HepG2 (cell line): ENCODE measurements around the gene ING5. TPM values are rescaled to one million over a fixed set of nuclear protein-coding genes. Genes with fewer than 3 reads are reported as not detected.
A peak's percentile ranks its signal among the peaks of the same experiment; 100 is the strongest.

Source experiments
- AKAP8 ChIP-seq: sonication (generic); formaldehyde crosslinking; IDR thresholded peaks from 2 replicates; pipeline ENCODE4 v1.5.1; 2020; ENCODE audit warnings: mild to moderate bottlenecking, missing genetic modification reagents
- ARNTL ChIP-seq: sonication (generic); formaldehyde crosslinking; IDR thresholded peaks from 2 replicates; pipeline ENCODE4 v1.4.0; 2020; ENCODE audit warnings: mild to moderate bottlenecking, missing genetic modification reagents
- CREM ChIP-seq, 2 experiments: sonication (generic) in 1 of 2; formaldehyde crosslinking in 1 of 2; IDR thresholded peaks; 2 replicates each; pipeline versions ENCODE4 v1.4.0 to v1.6.1; 2016 to 2020; ENCODE audit warnings: antibody characterized with exemption in 1 of 2, mild to moderate bottlenecking in 1 of 2, missing genetic modification reagents in 1 of 2
- GATA4 ChIP-seq: sonication (generic); IDR thresholded peaks from 2 replicates; pipeline ENCODE4 v1.6.1; 2016; ENCODE audit warnings: antibody characterized with exemption, low read depth, borderline replicate concordance
- HOXA7 ChIP-seq: sonication (generic); formaldehyde crosslinking; IDR thresholded peaks from 2 replicates; pipeline ENCODE4 v1.8.1; 2022; ENCODE audit warnings: mild to moderate bottlenecking, missing genetic modification reagents, moderate library complexity
- HOXD1 ChIP-seq: sonication (generic); formaldehyde crosslinking; IDR thresholded peaks from 2 replicates; pipeline ENCODE4 v1.5.0; 2020; ENCODE audit warnings: missing genetic modification reagents
- MEIS2 ChIP-seq: sonication (generic); formaldehyde crosslinking; IDR thresholded peaks from 2 replicates; pipeline ENCODE4 v1.9.0; 2021; ENCODE audit warnings: mild to moderate bottlenecking, missing genetic modification reagents
- MTA1 ChIP-seq: sonication (generic); formaldehyde crosslinking; IDR thresholded peaks from 2 replicates; pipeline ENCODE4 v1.4.0; 2020; ENCODE audit warnings: missing genetic modification reagents, mild to moderate bottlenecking, borderline replicate concordance
- NFYC ChIP-seq: IDR thresholded peaks from 2 replicates; pipeline ENCODE4 v1.6.1; 2016; ENCODE audit warnings: missing genetic modification reagents, missing compliant biosample characterization
- PPARG ChIP-seq: conservative IDR thresholded peaks from 2 replicates; pipeline ENCODE4 v1.6.1; 2016; ENCODE audit warnings: missing biosample characterization, missing genetic modification reagents
- PTBP1 ChIP-seq: fragments of 200-400 bp; formaldehyde crosslinking; IDR thresholded peaks from 2 replicates; pipeline ENCODE4 v1.6.1; 2018; ENCODE audit warnings: low read length, low read depth; ENCODE audit not compliant: poor library complexity, severe bottlenecking
- RARA ChIP-seq: IDR thresholded peaks from 2 replicates; pipeline ENCODE4 v1.6.1; 2016; ENCODE audit warnings: missing genetic modification reagents, missing compliant biosample characterization
- RBM39 ChIP-seq: fragments of 200-400 bp; formaldehyde crosslinking; IDR thresholded peaks from one replicate; pipeline ENCODE4 v1.6.1; 2018; ENCODE audit warnings: antibody characterized with exemption, mild to moderate bottlenecking, low read depth, low read length; ENCODE audit not compliant: poor library complexity, severe bottlenecking
- REXO4 ChIP-seq: sonication (generic); formaldehyde crosslinking; IDR thresholded peaks from 2 replicates; pipeline ENCODE4 v1.8.0; 2022; ENCODE audit warnings: missing genetic modification reagents, mild to moderate bottlenecking, borderline replicate concordance
- SIX1 ChIP-seq: sonication (generic); formaldehyde crosslinking; IDR thresholded peaks from 2 replicates; pipeline ENCODE4 v1.4.0; 2020; ENCODE audit warnings: missing genetic modification reagents, borderline replicate concordance
- SP1 ChIP-seq, 2 experiments: fragments of 450-650 bp in 1 of 2; sonication (generic) in 1 of 2; formaldehyde crosslinking in 1 of 2; IDR thresholded peaks; 2 replicates each; pipeline versions ENCODE4 v1.4.0 to v1.6.1; 2016 to 2020; ENCODE audit warnings: missing genetic modification reagents in 1 of 2
- TGIF2 ChIP-seq: IDR thresholded peaks from 2 replicates; pipeline ENCODE4 v1.6.1; 2016; ENCODE audit warnings: control low read depth, missing compliant biosample characterization
- ZBTB34 ChIP-seq: sonication (generic); formaldehyde crosslinking; IDR thresholded peaks from 2 replicates; pipeline ENCODE4 v1.8.0; 2022; ENCODE audit warnings: mild to moderate bottlenecking, missing genetic modification reagents
- ZFP82 ChIP-seq: sonication (generic); formaldehyde crosslinking; IDR thresholded peaks from 2 replicates; pipeline ENCODE4 v1.5.1; 2020; ENCODE audit warnings: mild to moderate bottlenecking, missing genetic modification reagents, borderline replicate concordance
- ZNF564 ChIP-seq: sonication (generic); formaldehyde crosslinking; IDR thresholded peaks from 2 replicates; pipeline ENCODE4 v1.8.1; 2023; ENCODE audit warnings: mild to moderate bottlenecking, missing genetic modification reagents
- ZNF569 ChIP-seq: sonication (generic); formaldehyde crosslinking; IDR thresholded peaks from 2 replicates; pipeline ENCODE4 v1.5.0; 2020; ENCODE audit warnings: mild to moderate bottlenecking, missing genetic modification reagents, moderate library complexity, borderline replicate concordance
- ZNF772 ChIP-seq: sonication (generic); formaldehyde crosslinking; IDR thresholded peaks from 2 replicates; pipeline ENCODE4 v1.5.0; 2020; ENCODE audit warnings: mild to moderate bottlenecking, missing genetic modification reagents
- polyA plus RNA-seq, 8 experiments: library from polyadenylated mRNA; depleted of rRNA in 3 of 8; stranded (reverse) in 7 of 8; unstranded in 1 of 8; fragments of >200 nt; fragmentation: Illumina TruSeq in 4 of 8; extraction: Trizol in 4 of 8; gene quantifications; 2 replicates each; pipeline versions ENCODE4 v1.2.1 to v1.2.3, GENCODE V29; 2011 to 2016; ENCODE audit warnings: low read depth in 4 of 8, missing spikeins in 1 of 8, mixed read lengths in 1 of 8; ENCODE audit not compliant: insufficient read depth in 1 of 8
- total RNA-seq, 5 experiments: library from RNA; depleted of rRNA; stranded (reverse); fragments of >200 nt; fragmentation: Illumina TruSeq; extraction: Trizol; gene quantifications; 2 replicates each; pipeline ENCODE4 v1.2.3, GENCODE V29; 2016; ENCODE audit warnings: low read depth in 1 of 5
- TF ChIP-seq, protein P1 (sequence below): sonication (generic); formaldehyde crosslinking; IDR thresholded peaks from 2 replicates; pipeline ENCODE4 v1.4.0; 2020; ENCODE audit warnings: missing genetic modification reagents
- TF ChIP-seq, protein P2 (sequence below): sonication (generic); formaldehyde crosslinking; IDR thresholded peaks from 2 replicates; pipeline ENCODE4 v1.4.0; 2020; ENCODE audit warnings: mild to moderate bottlenecking, missing genetic modification reagents
- TF ChIP-seq, protein P3 (sequence below): sonication (generic); formaldehyde crosslinking; IDR thresholded peaks from 2 replicates; pipeline ENCODE4 v1.5.0; 2020; ENCODE audit warnings: missing genetic modification reagents, mild to moderate bottlenecking, borderline replicate concordance

ING5 gene
- total and polyA plus RNA-seq, 2 of the 13 experiments (the other 11 are each of a cell fraction or from before 2014, with no cell fraction given) = 61.9 to 71.9 TPM

GRCh38 chr2:241771286-241772062, 69.6 kb downstream of the ING5 start (continued):
- TF ChIP-seq, protein P1, sequence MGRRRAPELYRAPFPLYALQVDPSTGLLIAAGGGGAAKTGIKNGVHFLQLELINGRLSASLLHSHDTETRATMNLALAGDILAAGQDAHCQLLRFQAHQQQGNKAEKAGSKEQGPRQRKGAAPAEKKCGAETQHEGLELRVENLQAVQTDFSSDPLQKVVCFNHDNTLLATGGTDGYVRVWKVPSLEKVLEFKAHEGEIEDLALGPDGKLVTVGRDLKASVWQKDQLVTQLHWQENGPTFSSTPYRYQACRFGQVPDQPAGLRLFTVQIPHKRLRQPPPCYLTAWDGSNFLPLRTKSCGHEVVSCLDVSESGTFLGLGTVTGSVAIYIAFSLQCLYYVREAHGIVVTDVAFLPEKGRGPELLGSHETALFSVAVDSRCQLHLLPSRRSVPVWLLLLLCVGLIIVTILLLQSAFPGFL (CRISPR knock-in tag) = 0 out of 2 replicates have a peak, but pooled peaks have one; percentile 59
- TF ChIP-seq HOXA7 (CRISPR knock-in tag) (no peak), ZBTB34 (CRISPR knock-in tag) (0 out of 2 replicates have a peak, but pooled peaks have one; percentile 19), GATA4 (no peak), ZFP82 (CRISPR knock-in tag) (peak; percentile 91; the same call in 1 of the 2 replicates), RARA (peak; percentile 40), ZNF569 (CRISPR knock-in tag) (no peak), TGIF2 (CRISPR knock-in tag) (peak; percentile 20), SP1 (IDR thresholded peaks at IDR 0.05) (no peak), SP1 (CRISPR knock-in tag; IDR thresholded peaks at IDR 0.05) (peak; percentile 38; the same call in 1 of the 2 replicates), REXO4 (CRISPR knock-in tag) (peak; percentile 32; the same call in 1 of the 2 replicates), MEIS2 (CRISPR knock-in tag) (peak; percentile 33), RBM39 (peak; percentile 54), PPARG (CRISPR knock-in tag) (peak; percentile 1; the same call in 1 of the 2 replicates), NFYC (CRISPR knock-in tag) (no peak), MTA1 (peak; percentile 89), ZNF564 (CRISPR knock-in tag) (peak; percentile 77), SIX1 (CRISPR knock-in tag) (peak; percentile 85), ARNTL (CRISPR knock-in tag) (peak; percentile 91), AKAP8 (CRISPR knock-in tag) (no peak; the same call in 1 of the 2 replicates), CREM (IDR thresholded peaks at IDR 0.05) (peak; percentile 17; the same call in 1 of the 2 replicates), CREM (CRISPR knock-in tag; IDR thresholded peaks at IDR 0.05) (no peak; the same call in 1 of the 2 replicates), ZNF772 (CRISPR knock-in tag) (0 out of 2 replicates have a peak, but pooled peaks have one; percentile 8), HOXD1 (CRISPR knock-in tag) (peak; percentile 35), PTBP1 (no peak)
- TF ChIP-seq, protein P2, sequence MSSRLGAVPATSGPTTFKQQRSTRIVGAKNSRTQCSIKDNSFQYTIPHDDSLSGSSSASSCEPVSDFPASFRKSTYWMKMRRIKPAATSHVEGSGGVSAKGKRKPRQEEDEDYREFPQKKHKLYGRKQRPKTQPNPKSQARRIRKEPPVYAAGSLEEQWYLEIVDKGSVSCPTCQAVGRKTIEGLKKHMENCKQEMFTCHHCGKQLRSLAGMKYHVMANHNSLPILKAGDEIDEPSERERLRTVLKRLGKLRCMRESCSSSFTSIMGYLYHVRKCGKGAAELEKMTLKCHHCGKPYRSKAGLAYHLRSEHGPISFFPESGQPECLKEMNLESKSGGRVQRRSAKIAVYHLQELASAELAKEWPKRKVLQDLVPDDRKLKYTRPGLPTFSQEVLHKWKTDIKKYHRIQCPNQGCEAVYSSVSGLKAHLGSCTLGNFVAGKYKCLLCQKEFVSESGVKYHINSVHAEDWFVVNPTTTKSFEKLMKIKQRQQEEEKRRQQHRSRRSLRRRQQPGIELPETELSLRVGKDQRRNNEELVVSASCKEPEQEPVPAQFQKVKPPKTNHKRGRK (CRISPR knock-in tag) = no peak
- TF ChIP-seq, protein P3, sequence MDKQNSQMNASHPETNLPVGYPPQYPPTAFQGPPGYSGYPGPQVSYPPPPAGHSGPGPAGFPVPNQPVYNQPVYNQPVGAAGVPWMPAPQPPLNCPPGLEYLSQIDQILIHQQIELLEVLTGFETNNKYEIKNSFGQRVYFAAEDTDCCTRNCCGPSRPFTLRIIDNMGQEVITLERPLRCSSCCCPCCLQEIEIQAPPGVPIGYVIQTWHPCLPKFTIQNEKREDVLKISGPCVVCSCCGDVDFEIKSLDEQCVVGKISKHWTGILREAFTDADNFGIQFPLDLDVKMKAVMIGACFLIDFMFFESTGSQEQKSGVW (CRISPR knock-in tag) = peak; percentile 86; the same call in 1 of the 2 replicates
